Brain microvascular endothelial cell (primary cell): ENCODE measurements around the gene AIDA.

Source experiments
- DNase-seq: peaks from one replicate; pipeline ENCODE4 v3.0.0-alpha.2; 2020
- H3K27ac ChIP-seq: fragments of 250-450 bp; sonication (Bioruptor Pico); 2 replicates; pipeline ENCODE4 v1.5.1; 2020; ENCODE audit warnings: mild to moderate bottlenecking, moderate library complexity
- H3K27me3 ChIP-seq: fragments of 250-450 bp; sonication (Bioruptor Pico); replicated peaks from 2 replicates; pipeline ENCODE4 v1.5.1; 2020; ENCODE audit warnings: mild to moderate bottlenecking
- H3K36me3 ChIP-seq: fragments of 250-450 bp; sonication (Bioruptor Pico); replicated peaks from 2 replicates; pipeline ENCODE4 v1.5.1; 2020; ENCODE audit warnings: mild to moderate bottlenecking
- H3K4me3 ChIP-seq: 2 replicates; pipeline ENCODE4 v1.5.1; 2011; ENCODE audit warnings: low read depth, mild to moderate bottlenecking, control low read depth, low read length, moderate library complexity
- CTCF ChIP-seq: IDR thresholded peaks from 2 replicates; pipeline ENCODE4 v1.5.1; 2011; ENCODE audit warnings: low read depth, mild to moderate bottlenecking, moderate library complexity, low read length, control low read depth, inconsistent platforms; ENCODE audit errors: missing control alignments
- in situ Hi-C: cut with HindIII; loops from 2 replicates; pipeline ENCODE4 v1.10.0; 2017; ENCODE audit warnings: low sequenced_read_pairs, low pct_ligation_motif_present

AIDA gene

GRCh38 chr1:222706815-222707214 is 5.5 kb downstream of the AIDA start:
- in situ Hi-C loops = no loop called here
- no peak overlapping the region for H3K4me3 ChIP-seq
- H3K27ac ChIP-seq = no peak overlapping the region
- TF ChIP-seq CTCF = peak; percentile 5
- no peaks in the 10 kb centered on the region for H3K27me3 ChIP-seq
- H3K36me3 ChIP-seq = peaks cover 7% of the 10 kb centered on the region
- DNase-seq = no peak

GRCh38 chr1:222704260-222704659 is 8.0 kb downstream of the AIDA start:
- TF ChIP-seq CTCF = no peak
- Histone ChIP-seq H3K4me3 (no peak overlapping the region), H3K27me3 (no peaks in the 10 kb centered on the region), H3K36me3 (peaks cover 12% of the 10 kb centered on the region), H3K27ac (no peak overlapping the region)
- in situ Hi-C loops = no loop called here
- no peak for DNase-seq

GRCh38 chr1:222702210-222702609 is 10.1 kb downstream of the AIDA start:
- no peak for TF ChIP-seq CTCF
- Histone ChIP-seq H3K36me3 (peaks cover 12% of the 10 kb centered on the region), H3K4me3 (no peak overlapping the region), H3K27ac (no peak overlapping the region), H3K27me3 (no peaks in the 10 kb centered on the region)
- no peak for DNase-seq
- in situ Hi-C loops = no loop called here

GRCh38 chr1:222697826-222698225 is 14.5 kb downstream of the AIDA start:
- in situ Hi-C loops = no loop called here
- peaks cover 12% of the 10 kb centered on the region for H3K36me3 ChIP-seq
- H3K27ac ChIP-seq = no peak overlapping the region

GRCh38 chr1:222697203-222697602 is 15.1 kb downstream of the AIDA start:
- peaks cover 10% of the 10 kb centered on the region for H3K36me3 ChIP-seq
- TF ChIP-seq CTCF = no peak
- H3K4me3 ChIP-seq = no peak overlapping the region
- in situ Hi-C loops = no loop called here
- no peaks in the 10 kb centered on the region for H3K27me3 ChIP-seq
- no peak overlapping the region for H3K27ac ChIP-seq
- no peak for DNase-seq

More at GRCh38 chr1:222697826-222698225, 14.5 kb downstream of the AIDA start:
- Histone ChIP-seq H3K27me3 (no peaks in the 10 kb centered on the region), H3K4me3 (no peak overlapping the region)
- DNase-seq = no peak
- no peak for TF ChIP-seq CTCF

GRCh38 chr1:222696741-222697140 is 15.6 kb downstream of the AIDA start:
- Histone ChIP-seq H3K4me3 (no peak overlapping the region), H3K36me3 (peaks cover 7% of the 10 kb centered on the region), H3K27me3 (no peaks in the 10 kb centered on the region), H3K27ac (no peak overlapping the region)
- TF ChIP-seq CTCF = no peak
- no peak for DNase-seq
- in situ Hi-C loops = no loop called here
